SK-N-SH (cell line): Measurements from ENCODE around the gene RAB40A. TPM values are rescaled to one million over a fixed set of nuclear protein-coding genes. Genes with fewer than 3 reads are reported as not detected.

ENCODE experiments used
- CTCF ChIA-PET: fragments of 300-600, 350-600 bp; formaldehyde crosslinking; extraction: SDS; loops from one replicate; lab custom pipeline; 2021; lab: Yijun Ruan, JAX
- POLR2A ChIA-PET: fragments of 350-600 bp; sonication (Branson Sonifier 250); formaldehyde crosslinking; extraction: SDS; loops from one replicate; lab custom pipeline; 2020; ENCODE audit warnings: antibody characterized with exemption, inconsistent platforms; lab: Yijun Ruan, JAX
- DNase-seq: peaks from one replicate; pipeline ENCODE4 v3.0.0; 2012
- H2AFZ ChIP-seq: fragments of 200-600 bp; sonication (generic); 2 replicates; pipeline ENCODE4 v1.8.1; 2016; ENCODE audit warnings: antibody characterized with exemption, mild to moderate bottlenecking, low read depth
- H3F3A ChIP-seq: fragments of 200-600 bp; sonication (generic); replicated peaks from 2 replicates; pipeline ENCODE3; 2016; ENCODE audit warnings: antibody characterized with exemption, mild to moderate bottlenecking; ENCODE audit not compliant: insufficient read depth
- H3K27ac ChIP-seq, 2 experiments: fragments of 200-500 bp in 1 of 2; fragments of 200-600 bp in 1 of 2; sonication (Bioruptor generic) in 1 of 2; sonication (generic), shearing (Covaris generic) in 1 of 2; 2 replicates each; pipeline versions ENCODE4 v1.5.1 to v1.6.1; 2014 to 2016; ENCODE audit warnings: low read depth in 2 of 2, inconsistent platforms in 1 of 2, low read length in 1 of 2, mild to moderate bottlenecking in 1 of 2, mixed read lengths in 1 of 2
- H3K27me3 ChIP-seq: fragments of 200-600 bp; sonication (generic), shearing (Covaris generic); 2 replicates; pipeline ENCODE4 v1.6.1; 2016; ENCODE audit warnings: mixed run types; ENCODE audit not compliant: insufficient read depth
- H3K36me3 ChIP-seq, 2 experiments: fragments of 200-500 bp in 1 of 2; fragments of 200-600 bp in 1 of 2; sonication (Bioruptor generic) in 1 of 2; sonication (generic) in 1 of 2; replicated peaks in 1 of 2; 2 replicates each; pipeline versions ENCODE3 to v1.5.1; 2014 to 2016; ENCODE audit warnings: low read length in 1 of 2, mild to moderate bottlenecking in 1 of 2; ENCODE audit not compliant: insufficient read depth in 2 of 2, control insufficient read depth in 1 of 2
- H3K4me1 ChIP-seq, 2 experiments: fragments of 200-500 bp in 1 of 2; fragments of 200-600 bp in 1 of 2; sonication (Bioruptor generic) in 1 of 2; sonication (generic), shearing (Covaris generic) in 1 of 2; 2 replicates each; pipeline versions ENCODE4 v1.5.1 to v1.6.1; 2014 to 2016; ENCODE audit warnings: low read depth in 1 of 2, low read length in 1 of 2, mixed run types in 1 of 2; ENCODE audit not compliant: insufficient read depth in 2 of 2, control insufficient read depth in 1 of 2
- H3K4me2 ChIP-seq: fragments of 200-600 bp; sonication (generic), shearing (Covaris generic); 2 replicates; pipeline ENCODE4 v1.6.1; 2017; ENCODE audit warnings: mixed run types
- H3K4me3 ChIP-seq, 2 experiments: fragments of 200-500 bp in 1 of 2; fragments of 200-600 bp in 1 of 2; sonication (Bioruptor generic) in 1 of 2; sonication (generic), shearing (Covaris generic) in 1 of 2; 2 replicates each; pipeline versions ENCODE4 v1.5.1 to v1.8.1; 2014 to 2016; ENCODE audit warnings: low read depth in 2 of 2, inconsistent platforms in 1 of 2, low read length in 1 of 2, mild to moderate bottlenecking in 1 of 2, mixed read lengths in 1 of 2, moderate library complexity in 1 of 2
- H3K79me2 ChIP-seq: fragments of 200-600 bp; sonication (generic); 2 replicates; pipeline ENCODE4 v1.8.1; 2017; ENCODE audit warnings: mild to moderate bottlenecking; ENCODE audit not compliant: insufficient read depth
- H3K9ac ChIP-seq: fragments of 200-600 bp; sonication (generic); 2 replicates; pipeline ENCODE4 v1.6.1; 2017; ENCODE audit warnings: mixed run types
- H3K9me2 ChIP-seq: fragments of 200-600 bp; sonication (generic); 2 replicates; pipeline ENCODE4 v1.6.1; 2017; ENCODE audit warnings: mixed run types
- H3K9me3 ChIP-seq: fragments of 200-600 bp; sonication (generic); 2 replicates; pipeline ENCODE4 v1.6.1; 2017; ENCODE audit warnings: mixed run types, mild to moderate bottlenecking, moderate library complexity
- H4K20me1 ChIP-seq: fragments of 200-600 bp; sonication (generic); 2 replicates; pipeline ENCODE4 v1.6.1; 2017; ENCODE audit warnings: mild to moderate bottlenecking, mixed run types; ENCODE audit not compliant: insufficient read depth
- CHD2 ChIP-seq: fragments of 150-350 bp; IDR thresholded peaks from 2 replicates; pipeline ENCODE4 v1.6.1; 2018; ENCODE audit warnings: low read length; ENCODE audit not compliant: partially characterized antibody
- ELF1 ChIP-seq: IDR thresholded peaks from 2 replicates; pipeline ENCODE4 v1.4.0; 2012
- EP300 ChIP-seq, 2 experiments: IDR thresholded peaks; 2 replicates each; pipeline versions ENCODE4 v1.4.0 to v1.6.1; 2012; ENCODE audit warnings: borderline replicate concordance in 1 of 2, low read depth in 1 of 2, low read length in 1 of 2
- FOSL2 ChIP-seq: IDR thresholded peaks from 2 replicates; pipeline ENCODE4 v1.4.0; 2012; ENCODE audit warnings: low read depth, mild to moderate bottlenecking, moderate library complexity, borderline replicate concordance
- FOXJ3 ChIP-seq: sonication (generic); formaldehyde crosslinking; IDR thresholded peaks from 2 replicates; pipeline ENCODE4 v1.5.1; 2020; ENCODE audit warnings: mild to moderate bottlenecking, missing genetic modification reagents
- FOXM1 ChIP-seq: IDR thresholded peaks from 2 replicates; pipeline ENCODE4 v1.4.0; 2012; ENCODE audit warnings: low read depth, mild to moderate bottlenecking
- GATA2 ChIP-seq: sonication (generic); formaldehyde crosslinking; IDR thresholded peaks from 2 replicates; pipeline ENCODE4 v1.5.0; 2020; ENCODE audit warnings: mild to moderate bottlenecking, missing genetic modification reagents
- JUND ChIP-seq: IDR thresholded peaks from 2 replicates; pipeline ENCODE4 v1.4.0; 2012
- MAX ChIP-seq: IDR thresholded peaks from 2 replicates; pipeline ENCODE4 v1.4.0; 2012; ENCODE audit warnings: low read depth
- MEF2A ChIP-seq: IDR thresholded peaks from 2 replicates; pipeline ENCODE4 v1.4.0; 2012; ENCODE audit warnings: low read depth, borderline replicate concordance
- MXI1 ChIP-seq: IDR thresholded peaks from 2 replicates; pipeline ENCODE4 v1.6.1; 2012; ENCODE audit warnings: mild to moderate bottlenecking, low read depth, low read length, improper control_type of control experiment
- NFIC ChIP-seq: IDR thresholded peaks from 2 replicates; pipeline ENCODE4 v1.4.0; 2012; ENCODE audit warnings: borderline replicate concordance
- POLR2AphosphoS5 ChIP-seq: IDR thresholded peaks from 2 replicates; pipeline ENCODE4 v1.6.1; 2012; ENCODE audit warnings: low read depth, low read length
- RAD21 ChIP-seq: IDR thresholded peaks from 2 replicates; pipeline ENCODE4 v1.6.1; 2012; ENCODE audit warnings: mild to moderate bottlenecking, low read length
- RCOR1 ChIP-seq: fragments of 150-350 bp; IDR thresholded peaks from 2 replicates; pipeline ENCODE4 v1.6.1; 2017; ENCODE audit warnings: antibody characterized with exemption, low read length
- REST ChIP-seq: IDR thresholded peaks from 2 replicates; pipeline ENCODE4 v1.6.1; 2012; ENCODE audit warnings: mild to moderate bottlenecking, low read depth, low read length, moderate library complexity
- SIN3A ChIP-seq: IDR thresholded peaks from 2 replicates; pipeline ENCODE4 v1.6.1; 2012; ENCODE audit warnings: low read depth, mild to moderate bottlenecking, low read length, moderate library complexity, borderline replicate concordance
- SMC3 ChIP-seq: IDR thresholded peaks from 2 replicates; pipeline ENCODE4 v1.6.1; 2012; ENCODE audit warnings: low read depth, low read length, improper control_type of control experiment
- TCF12 ChIP-seq: IDR thresholded peaks from 2 replicates; pipeline ENCODE4 v1.4.0; 2012
- TEAD4 ChIP-seq: IDR thresholded peaks from 2 replicates; pipeline ENCODE4 v1.4.0; 2012; ENCODE audit warnings: mild to moderate bottlenecking, borderline replicate concordance; ENCODE audit not compliant: insufficient read depth
- YY1 ChIP-seq: IDR thresholded peaks from 2 replicates; pipeline ENCODE4 v1.4.0; 2012; ENCODE audit warnings: low read depth, mild to moderate bottlenecking
- WGBS: methylation state at CpG from one replicate; pipeline ENCODE4 v1.1.6; 2017; ENCODE audit warnings: low lambda C conversion rate; 5-methylcytosine and 5-hydroxymethylcytosine counted together
- polyA plus RNA-seq, 3 experiments: library from polyadenylated mRNA; depleted of rRNA; stranded (reverse); fragments of >200 nt; gene quantifications; 2 replicates each; pipeline ENCODE4 v1.2.3, GENCODE V29; 2012
- TF ChIP-seq, protein P1 (sequence below): IDR thresholded peaks from 2 replicates; pipeline ENCODE4 v1.4.0; 2012; ENCODE audit warnings: low read depth, borderline replicate concordance

RAB40A gene
- polyA plus RNA-seq, 1 of the 3 experiments (the other 2 are of a cell fraction), result 0.30 TPM

GRCh38 chrX:103513067-103513466, 6.2 kb downstream of the RAB40A start:
- TF ChIP-seq GATA2 (CRISPR knock-in tag) (no peak), FOXJ3 (CRISPR knock-in tag) (no peak), RAD21 (no peak), TCF12 (no peak), TEAD4 (no peak), YY1 (no peak), JUND (no peak), ELF1 (no peak), MEF2A (no peak), SMC3 (no peak), NFIC (no peak), CHD2 (no peak), MAX (no peak)
- TF ChIP-seq, protein P1, sequence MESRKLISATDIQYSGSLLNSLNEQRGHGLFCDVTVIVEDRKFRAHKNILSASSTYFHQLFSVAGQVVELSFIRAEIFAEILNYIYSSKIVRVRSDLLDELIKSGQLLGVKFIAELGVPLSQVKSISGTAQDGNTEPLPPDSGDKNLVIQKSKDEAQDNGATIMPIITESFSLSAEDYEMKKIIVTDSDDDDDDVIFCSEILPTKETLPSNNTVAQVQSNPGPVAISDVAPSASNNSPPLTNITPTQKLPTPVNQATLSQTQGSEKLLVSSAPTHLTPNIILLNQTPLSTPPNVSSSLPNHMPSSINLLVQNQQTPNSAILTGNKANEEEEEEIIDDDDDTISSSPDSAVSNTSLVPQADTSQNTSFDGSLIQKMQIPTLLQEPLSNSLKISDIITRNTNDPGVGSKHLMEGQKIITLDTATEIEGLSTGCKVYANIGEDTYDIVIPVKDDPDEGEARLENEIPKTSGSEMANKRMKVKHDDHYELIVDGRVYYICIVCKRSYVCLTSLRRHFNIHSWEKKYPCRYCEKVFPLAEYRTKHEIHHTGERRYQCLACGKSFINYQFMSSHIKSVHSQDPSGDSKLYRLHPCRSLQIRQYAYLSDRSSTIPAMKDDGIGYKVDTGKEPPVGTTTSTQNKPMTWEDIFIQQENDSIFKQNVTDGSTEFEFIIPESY, result no peak
- no peaks in the 10 kb centered on the region for H4K20me1 ChIP-seq
- no peaks in the 10 kb centered on the region for H3K79me2 ChIP-seq
- ChIA-PET CTCF (no interaction called here), POLR2A (no interaction called here)
- no peaks in the 10 kb centered on the region for H3K36me3 ChIP-seq
- no peaks in the 10 kb centered on the region for H3K9me2 ChIP-seq
- H3K4me2 ChIP-seq, result no peak overlapping the region
- no peak overlapping the region for H3K27ac ChIP-seq
- H3K4me3 ChIP-seq, result no peak overlapping the region
- no peak overlapping the region for H3K9ac ChIP-seq
- DNase-seq, result no peak
- no peaks in the 10 kb centered on the region for H3K9me3 ChIP-seq
- no peaks in the 10 kb centered on the region for H3F3A ChIP-seq
- peaks cover 0 to 2% of the 10 kb centered on the region in 2 experiments; a peak in 1 of 4 replicates for H3K4me1 ChIP-seq
- H2AFZ ChIP-seq, result no peak overlapping the region
- 31% methylated on average over 5 of the region's 5 CpGs for WGBS
- H3K27me3 ChIP-seq, result no peaks in the 10 kb centered on the region; the same call in 1 of the 2 replicates

GRCh38 chrX:103510031-103510430, 9.3 kb downstream of the RAB40A start:
- H3K79me2 ChIP-seq, result no peaks in the 10 kb centered on the region
- no peak overlapping the region for H3K4me2 ChIP-seq
- no peaks in the 10 kb centered on the region for H3K9me2 ChIP-seq
- H3F3A ChIP-seq, result no peaks in the 10 kb centered on the region
- H2AFZ ChIP-seq, result no peak overlapping the region
- WGBS, result 48% methylated on average over 6 of the region's 6 CpGs
- ChIA-PET POLR2A (no interaction called here), CTCF (no interaction called here)
- no peak overlapping the region for H3K27ac ChIP-seq
- DNase-seq, result no peak
- H3K9me3 ChIP-seq, result no peaks in the 10 kb centered on the region
- H3K4me3 ChIP-seq, result no peak overlapping the region
- peaks cover 0 to 2% of the 10 kb centered on the region in 2 experiments; a peak in 1 of 4 replicates for H3K4me1 ChIP-seq
- H3K9ac ChIP-seq, result no peak overlapping the region
- no peaks in the 10 kb centered on the region for H3K36me3 ChIP-seq
- H4K20me1 ChIP-seq, result no peaks in the 10 kb centered on the region
- H3K27me3 ChIP-seq, result no peaks in the 10 kb centered on the region; the same call in 1 of the 2 replicates
- no peak for TF ChIP-seq FOSL2
- no peak for TF ChIP-seq MXI1
- no peak for TF ChIP-seq GATA2 (CRISPR knock-in tag)
- no peak for TF ChIP-seq SIN3A
- TF ChIP-seq EP300 (IDR thresholded peaks at IDR 0.05; ENCODE audit: borderline replicate concordance in 1 of 2, low read depth in 1 of 2, low read length in 1 of 2), result no peak
- TF ChIP-seq RAD21, result no peak
- no peak for TF ChIP-seq TCF12
- TF ChIP-seq FOXM1, result no peak
- TF ChIP-seq TEAD4, result no peak
- TF ChIP-seq RCOR1, result no peak
- no peak for TF ChIP-seq REST
- no peak for TF ChIP-seq POLR2AphosphoS5
- no peak for TF ChIP-seq CHD2
- no peak for TF ChIP-seq SMC3
- TF ChIP-seq, protein P1, result no peak
- TF ChIP-seq YY1, result no peak
